CD4-positive, alpha-beta memory T cell (primary cell): ENCODE measurements around the gene RTKN2. TPM values are rescaled to one million over a fixed set of nuclear protein-coding genes. Genes with fewer than 3 reads are reported as not detected.

ENCODE experiments used
- CTCF ChIA-PET: fragments of 350-600 bp; sonication (Branson Sonifier 250); formaldehyde crosslinking; loops from one replicate; lab custom pipeline; 2021; ENCODE audit warnings: inconsistent platforms; ENCODE audit not compliant: partially characterized antibody; lab: Charles Lee
- POLR2A ChIA-PET: fragments of 350-600 bp; sonication (Branson Sonifier 250); formaldehyde crosslinking; loops from one replicate; lab custom pipeline; 2021; ENCODE audit not compliant: partially characterized antibody; lab: Charles Lee
- DNase-seq, 5 donors: peaks; one replicate each; pipeline versions ENCODE4 v3.0.0 to v3.0.0-alpha.2; 2020 to 2022; ENCODE audit warnings: mixed read lengths in 1 of 5
- H3K27ac ChIP-seq: one replicate; pipeline ENCODE4 v1.7.0; 2013; ENCODE audit warnings: low read depth, low read length
- H3K27me3 ChIP-seq: 2 replicates; pipeline ENCODE4 v1.7.0; 2013; ENCODE audit warnings: mild to moderate bottlenecking, low read length, moderate library complexity; ENCODE audit not compliant: insufficient read depth
- H3K36me3 ChIP-seq: 2 replicates; pipeline ENCODE4 v1.7.0; 2013; ENCODE audit warnings: mild to moderate bottlenecking, low read length, moderate library complexity; ENCODE audit not compliant: insufficient read depth
- H3K4me1 ChIP-seq: 2 replicates; pipeline ENCODE4 v1.7.0; 2013; ENCODE audit warnings: mild to moderate bottlenecking, low read length, moderate library complexity; ENCODE audit not compliant: insufficient read depth
- H3K4me3 ChIP-seq, 2 donors: one replicate each; pipeline ENCODE4 v1.7.0; 2013; ENCODE audit warnings: low read length in 2 of 2, mild to moderate bottlenecking in 1 of 2
- H3K9me3 ChIP-seq, 2 donors: one replicate each; pipeline ENCODE4 v1.7.0; 2013; ENCODE audit warnings: low read length in 2 of 2, control low read depth in 1 of 2; ENCODE audit not compliant: control insufficient read depth in 1 of 2
- H3K27ac Mint-ChIP-seq, 7 donors: one replicate each; pipeline ENCODE4 v1.8.0; 2020 to 2021; ENCODE audit warnings: mixed read lengths in 7 of 7, mild to moderate bottlenecking in 6 of 7, inconsistent platforms in 3 of 7, moderate library complexity in 3 of 7
- H3K27me3 Mint-ChIP-seq, 2 donors: one replicate each; pipeline ENCODE4 v1.8.0; 2020 to 2021; ENCODE audit warnings: mixed read lengths in 2 of 2
- H3K36me3 Mint-ChIP-seq, 2 donors: one replicate each; pipeline ENCODE4 v1.8.0; 2020 to 2021; ENCODE audit warnings: mixed read lengths in 2 of 2, inconsistent platforms in 1 of 2, mild to moderate bottlenecking in 1 of 2
- H3K4me1 Mint-ChIP-seq, 4 donors: one replicate each; pipeline ENCODE4 v1.8.0; 2020 to 2021; ENCODE audit warnings: mixed read lengths in 4 of 4, mild to moderate bottlenecking in 1 of 4
- H3K4me3 Mint-ChIP-seq, 8 donors: one replicate each; pipeline ENCODE4 v1.8.0; 2020 to 2021; ENCODE audit warnings: mixed read lengths in 8 of 8, mild to moderate bottlenecking in 7 of 8, moderate library complexity in 6 of 8, inconsistent platforms in 3 of 8
- H3K9me3 Mint-ChIP-seq, 8 donors: one replicate each; pipeline ENCODE4 v1.8.0; 2020 to 2021; ENCODE audit warnings: mixed read lengths in 8 of 8, mild to moderate bottlenecking in 5 of 8, inconsistent platforms in 3 of 8, moderate library complexity in 1 of 8
- intact Hi-C: fragments of 100-400 bp; cut with micrococcal nuclease; formaldehyde crosslinking; loops from one replicate; pipeline ENCODE4 v1.15.1; 2023
- polyA plus RNA-seq, 2 donors: library from polyadenylated mRNA; unstranded; fragments of 300-500 nt; fragmentation: Illumina TruSeq; gene quantifications; one replicate each; pipeline ENCODE4 v1.2.3, GENCODE V29; 2021
- total RNA-seq, 2 experiments: library from RNA; stranded (reverse); gene quantifications; one replicate each; pipeline ENCODE4 v1.2.3, GENCODE V29; 2021

RTKN2 gene
- total and polyA plus RNA-seq, 4 experiments from 2014 or later, result 3.2 to 12.2 (median 8.2) TPM

- Histone ChIP-seq H3K4me3 (peak overlapping the region in 1 of 2 donors; percentile 34), H3K36me3 (no peaks in the 10 kb centered on the region), H3K27me3 (no peaks in the 10 kb centered on the region), H3K4me1 (peaks cover 65% of the 10 kb centered on the region), H3K27ac (no peak overlapping the region), H3K9me3 (no peaks in the 10 kb centered on the region)
- ChIA-PET POLR2A (interaction anchor here (0.7 to 3.8 kb wide), 12 partner anchors 9 to 285 kb away, joined by 3 to 58 read pairs (median 4); partner anchors contain the start of gene ARID5B), CTCF (interaction anchor here (0.7 to 4.0 kb wide), 6 partner anchors 10 to 289 kb away, joined by 3 to 26 read pairs (median 4); no protein-coding TSS in a partner anchor)
- Mint-ChIP-seq H3K4me1 (peaks cover 52 to 68% (median 62%) of the 10 kb centered on the region in 4 donors), H3K4me3 (peak overlapping the region; percentile 33 to 83 (median 74)), H3K36me3 (no peaks in the 10 kb centered on the region), H3K27me3 (no peaks in the 10 kb centered on the region), H3K27ac (peak overlapping the region; percentile 38 to 96 (median 79)), H3K9me3 (peaks cover 0 to 5% (median 1%) of the 10 kb centered on the region in 8 donors)
- intact Hi-C loops, result no loop called here
- no peak for DNase-seq
Measured at GRCh38 chr10:62185919-62186692, 82.5 kb downstream of the RTKN2 start.

- Mint-ChIP-seq H3K27ac (peak overlapping the region; percentile 83 to 95 (median 92)), H3K36me3 (no peaks in the 10 kb centered on the region), H3K4me3 (peak overlapping the region in 7 of 8 donors; percentile 24 to 65 (median 51)), H3K4me1 (peaks cover 56 to 78% (median 72%) of the 10 kb centered on the region in 4 donors), H3K9me3 (peaks cover 0 to 10% (median 2%) of the 10 kb centered on the region in 8 donors), H3K27me3 (no peaks in the 10 kb centered on the region)
- no peaks in the 10 kb centered on the region for H3K27me3 ChIP-seq
- intact Hi-C loops, result loop anchor here (1.0 to 2.0 kb wide), 6 partner anchors 9 to 282 kb away; no protein-coding TSS in a partner anchor
- H3K4me1 ChIP-seq, result peaks cover 70% of the 10 kb centered on the region
- H3K9me3 ChIP-seq, result no peaks in the 10 kb centered on the region
- H3K36me3 ChIP-seq, result no peaks in the 10 kb centered on the region
- DNase-seq, result no peak
- POLR2A ChIA-PET, result interaction anchor here (0.8 to 3.8 kb wide), 27 partner anchors 9 to 287 kb away, joined by 3 to 58 read pairs (median 5); partner anchors contain the start of gene ARID5B
- no peak overlapping the region for H3K4me3 ChIP-seq
- CTCF ChIA-PET, result interaction anchor here (1.0 to 4.0 kb wide), 9 partner anchors 11 to 433 kb away, joined by 3 to 26 read pairs (median 3); no protein-coding TSS in a partner anchor
- peak overlapping the region; percentile 42 for H3K27ac ChIP-seq
Measured at GRCh38 chr10:62183857-62184795, 84.5 kb downstream of the RTKN2 start.

GRCh38 chr10:62183442-62183841 lies 85.2 kb downstream of the RTKN2 start:
- peak; percentile 81 to 92 (median 88) for DNase-seq
- Mint-ChIP-seq H3K9me3 (peaks cover 0 to 10% (median 2%) of the 10 kb centered on the region in 8 donors), H3K36me3 (no peaks in the 10 kb centered on the region), H3K4me1 (peaks cover 57 to 84% (median 77%) of the 10 kb centered on the region in 4 donors), H3K4me3 (peak overlapping the region in 7 of 8 donors; percentile 24 to 65 (median 51)), H3K27me3 (no peaks in the 10 kb centered on the region), H3K27ac (peak overlapping the region; percentile 83 to 95 (median 92))
- Histone ChIP-seq H3K4me3 (no peak overlapping the region), H3K36me3 (no peaks in the 10 kb centered on the region), H3K4me1 (peaks cover 71% of the 10 kb centered on the region), H3K27ac (peak overlapping the region; percentile 42), H3K27me3 (no peaks in the 10 kb centered on the region), H3K9me3 (no peaks in the 10 kb centered on the region)
- ChIA-PET POLR2A (interaction anchor here (0.8 to 3.8 kb wide), 25 partner anchors 9 to 286 kb away, joined by 3 to 58 read pairs (median 5); partner anchors contain the start of gene ARID5B), CTCF (interaction anchor here (1.0 to 4.0 kb wide), 8 partner anchors 10 to 433 kb away, joined by 3 to 26 read pairs (median 4); no protein-coding TSS in a partner anchor)
- intact Hi-C loops, result loop anchor here (1.0 to 2.0 kb wide), 5 partner anchors 62 to 281 kb away; no protein-coding TSS in a partner anchor

- H3K4me1 ChIP-seq, result peaks cover 74% of the 10 kb centered on the region
- POLR2A ChIA-PET, result interaction anchor here (0.6 to 3.8 kb wide), 17 partner anchors 17 to 281 kb away, joined by 3 to 58 read pairs (median 6); partner anchors contain the start of gene ARID5B
- DNase-seq, result peak in 1 of 5 donors; percentile 36
- no peaks in the 10 kb centered on the region for H3K27me3 ChIP-seq
- Mint-ChIP-seq H3K36me3 (no peaks in the 10 kb centered on the region), H3K4me1 (peaks cover 56 to 86% (median 75%) of the 10 kb centered on the region in 4 donors), H3K27ac (peak overlapping the region; percentile 64 to 97 (median 91)), H3K27me3 (no peaks in the 10 kb centered on the region), H3K9me3 (peaks cover 0 to 10% (median 4%) of the 10 kb centered on the region in 8 donors), H3K4me3 (peak overlapping the region in 3 of 8 donors; percentile 33 to 62 (median 41))
- CTCF ChIA-PET, result interaction anchor here (1.0 to 1.6 kb wide), 4 partner anchors 9 to 61 kb away, joined by 3 to 6 read pairs (median 4); no protein-coding TSS in a partner anchor
- intact Hi-C loops, result loop anchor here (2.0 kb wide), 1 partner anchor 62 kb away; no protein-coding TSS in a partner anchor
- no peak overlapping the region for H3K27ac ChIP-seq
- no peaks in the 10 kb centered on the region for H3K9me3 ChIP-seq
- no peak overlapping the region for H3K4me3 ChIP-seq
- no peaks in the 10 kb centered on the region for H3K36me3 ChIP-seq
Measured at GRCh38 chr10:62182595-62182994, 86.0 kb downstream of the RTKN2 start.

DNA sequence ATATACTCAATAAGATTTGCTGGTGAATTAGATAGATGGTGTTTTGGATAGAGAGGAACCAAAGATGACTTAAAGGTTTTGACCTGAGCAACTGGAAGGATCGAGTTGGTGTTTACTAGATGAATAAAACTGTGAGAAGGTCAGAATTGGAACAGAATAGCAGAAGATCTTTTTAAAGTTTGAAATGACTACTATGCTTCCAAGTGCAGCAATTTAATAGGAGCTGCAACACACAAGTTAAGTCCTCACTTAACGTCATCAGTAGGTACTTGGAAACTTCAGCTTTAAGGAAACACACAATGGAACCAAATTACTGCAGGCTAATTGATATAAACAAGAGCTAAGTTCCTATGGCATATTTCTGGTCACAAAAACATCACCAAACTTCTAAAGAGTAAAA lies 86.5 kb downstream of the RTKN2 start:
- peak overlapping the region in 7 of 8 donors; percentile 3 to 62 (median 26) for H3K4me3 Mint-ChIP-seq
- POLR2A ChIA-PET, result interaction anchor here (0.6 to 3.6 kb wide), 8 partner anchors 47 to 279 kb away, joined by 3 to 56 read pairs (median 6); no protein-coding TSS in a partner anchor

DNA sequence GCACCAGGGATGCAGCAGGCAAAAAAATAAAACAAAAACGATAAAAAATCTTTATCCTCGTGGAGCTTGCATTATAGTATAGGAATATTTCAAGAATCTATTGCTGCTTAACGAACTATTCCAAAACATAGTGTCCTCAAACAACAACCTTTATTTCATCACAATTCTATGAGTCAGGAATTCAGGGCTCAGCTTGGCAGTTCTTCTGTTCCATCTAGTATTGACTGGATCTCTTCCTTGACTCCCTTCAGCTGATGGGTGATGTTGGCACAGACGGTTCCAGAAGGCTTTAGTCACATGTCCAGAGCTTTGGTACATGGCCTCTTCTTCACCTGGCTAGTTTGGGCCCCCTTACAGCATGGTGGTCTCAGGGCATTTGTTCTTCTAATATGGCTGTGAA lies 88.0 kb downstream of the RTKN2 start:
- peaks cover 54 to 82% (median 70%) of the 10 kb centered on the region in 4 donors for H3K4me1 Mint-ChIP-seq
- H3K9me3 Mint-ChIP-seq, result peaks cover 0 to 15% (median 4%) of the 10 kb centered on the region in 8 donors
- Histone ChIP-seq H3K9me3 (no peaks in the 10 kb centered on the region), H3K4me3 (no peak overlapping the region), H3K27me3 (no peaks in the 10 kb centered on the region), H3K27ac (no peak overlapping the region), H3K36me3 (no peaks in the 10 kb centered on the region), H3K4me1 (peaks cover 60% of the 10 kb centered on the region)
- H3K36me3 Mint-ChIP-seq, result no peaks in the 10 kb centered on the region
- CTCF ChIA-PET, result no interaction called here
- H3K27ac Mint-ChIP-seq, result peak overlapping the region; percentile 58 to 97 (median 81)
- intact Hi-C loops, result no loop called here
- H3K4me3 Mint-ChIP-seq, result peak overlapping the region in 2 of 8 donors; percentile 24 to 67
- POLR2A ChIA-PET, result no interaction called here
- no peak for DNase-seq
- no peaks in the 10 kb centered on the region for H3K27me3 Mint-ChIP-seq

More for the DNA sequence above, 86.5 kb downstream of the RTKN2 start:
- CTCF ChIA-PET, result interaction anchor here (1.0 to 1.4 kb wide), 3 partner anchors 10 to 61 kb away, joined by 3 to 4 read pairs (median 3); no protein-coding TSS in a partner anchor
- H3K36me3 Mint-ChIP-seq, result no peaks in the 10 kb centered on the region
- no peaks in the 10 kb centered on the region for H3K27me3 ChIP-seq
- peaks cover 73% of the 10 kb centered on the region for H3K4me1 ChIP-seq
- peaks cover 57 to 86% (median 76%) of the 10 kb centered on the region in 4 donors for H3K4me1 Mint-ChIP-seq
- no peak for DNase-seq
- H3K36me3 ChIP-seq, result no peaks in the 10 kb centered on the region
- no peak overlapping the region for H3K4me3 ChIP-seq
- peaks cover 0 to 10% (median 4%) of the 10 kb centered on the region in 8 donors for H3K9me3 Mint-ChIP-seq
- H3K27ac Mint-ChIP-seq, result peak overlapping the region; percentile 81 to 97 (median 91)
- intact Hi-C loops, result loop anchor here (2.0 kb wide), 1 partner anchor 61 kb away; no protein-coding TSS in a partner anchor
- no peak overlapping the region for H3K27ac ChIP-seq
- no peaks in the 10 kb centered on the region for H3K27me3 Mint-ChIP-seq
- H3K9me3 ChIP-seq, result no peaks in the 10 kb centered on the region
